IPS DF 4.7 (cell line): ENCODE measurements around the gene PDZD2.
"Not testable (repeated sequence)": the region's sequence is repeated elsewhere in the genome, so short reads cannot be mapped to it uniquely, and the experiment has no call there.

Source experiments
- DNase-seq: peaks from one replicate; pipeline ENCODE4 v3.0.0-alpha.2; 2013; ENCODE audit warnings: low spot score; ENCODE audit errors: extremely low read depth

Gene PDZD2

DNA sequence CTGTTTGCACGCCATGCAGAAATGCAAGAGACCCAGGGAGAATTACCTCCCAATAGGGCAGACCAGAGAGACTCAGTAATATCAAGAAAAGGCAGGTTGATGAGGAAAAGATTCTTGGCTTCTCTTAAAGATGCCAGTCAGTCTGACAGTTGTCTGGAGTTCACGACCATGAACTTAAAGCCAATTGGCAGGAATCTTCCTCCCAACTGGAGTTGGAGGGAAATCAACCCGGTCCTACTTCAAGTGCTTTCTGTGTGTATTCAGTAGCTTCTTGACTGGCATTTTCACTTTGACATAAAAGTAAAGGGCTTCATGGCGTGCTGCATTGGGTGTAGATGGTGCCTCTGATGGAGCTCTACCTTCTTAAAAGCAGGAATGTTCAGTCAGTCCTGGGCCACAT is 390.9 kb downstream of the PDZD2 start:
- no peak for DNase-seq

DNA sequence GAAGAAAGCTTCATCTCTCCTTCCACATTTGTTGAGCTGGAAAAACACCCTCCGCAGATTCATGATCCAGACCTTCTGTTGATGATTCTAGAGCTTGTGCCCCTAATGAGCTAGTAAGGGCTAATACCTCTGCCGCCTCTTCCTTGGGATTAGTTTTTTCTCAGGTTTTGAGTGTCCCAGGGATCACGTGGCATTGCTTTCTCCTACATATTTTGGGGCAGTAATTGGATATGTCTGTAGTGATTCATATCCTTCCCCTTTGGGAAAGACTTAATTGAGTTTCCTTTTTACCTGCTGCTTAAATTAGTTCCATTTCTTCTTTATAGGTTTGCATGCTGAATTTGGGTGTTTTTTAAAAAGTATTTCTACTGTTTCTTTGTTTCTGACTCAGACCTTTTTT is 391.3 kb downstream of the PDZD2 start:
- DNase-seq: no peak

DNA sequence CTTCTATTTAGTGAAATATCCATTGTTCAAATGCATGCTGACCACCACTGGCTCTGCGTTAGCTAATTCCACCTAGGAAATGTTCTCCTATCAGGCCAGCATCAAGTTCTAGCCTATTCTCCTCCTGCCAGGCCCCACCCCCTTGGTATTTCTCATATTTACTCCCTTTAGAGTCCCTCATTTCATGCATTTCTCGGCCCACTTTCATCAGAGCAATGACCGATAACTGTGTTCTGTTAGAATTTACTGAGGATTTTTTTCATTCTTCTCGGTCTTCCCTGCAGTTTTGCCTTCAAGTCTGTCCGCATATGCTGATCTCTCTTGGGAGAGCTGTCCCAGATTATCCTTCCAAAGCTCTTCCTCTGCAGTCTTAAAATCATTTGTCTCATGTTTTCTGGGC is 391.8 kb downstream of the PDZD2 start:
- no peak for DNase-seq

DNA sequence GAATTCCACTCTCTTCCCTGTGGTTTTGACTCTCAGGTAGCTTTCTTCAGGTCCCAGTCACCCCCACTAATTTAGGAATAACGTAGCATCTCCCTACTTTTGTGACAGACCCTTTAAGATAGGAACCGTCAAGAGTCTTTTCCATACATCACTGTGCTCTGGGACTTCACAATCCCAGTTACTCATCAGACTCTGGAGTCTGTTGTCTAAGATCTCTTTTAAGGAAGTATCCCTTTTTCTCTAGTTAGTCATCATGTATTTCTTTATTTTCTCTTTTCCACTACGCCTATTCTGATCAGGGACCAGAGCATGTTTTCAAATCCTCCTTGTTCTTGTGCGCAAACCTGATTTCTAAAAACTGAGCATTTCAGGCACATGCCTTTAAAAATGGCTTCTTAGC is 392.2 kb downstream of the PDZD2 start:
- no peak for DNase-seq

DNA sequence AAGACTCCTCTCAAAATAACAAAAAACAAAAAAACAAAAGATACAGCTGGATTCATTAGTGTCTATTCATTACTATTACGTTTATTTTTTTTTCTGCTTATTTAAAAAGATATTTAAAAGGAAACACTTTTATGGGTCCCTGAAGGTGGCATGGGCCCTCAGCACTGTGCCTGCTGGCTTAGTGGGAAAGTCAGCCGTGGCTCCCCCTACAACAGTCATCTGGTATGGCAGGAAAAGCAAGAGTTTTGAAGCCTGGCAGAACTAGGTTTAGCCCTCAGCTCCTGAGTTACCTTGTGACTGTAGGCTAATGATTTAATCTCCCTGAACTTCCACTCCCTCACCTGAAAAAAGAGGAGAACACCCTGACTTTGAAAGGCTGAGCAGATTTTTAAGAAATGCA is 399.6 kb downstream of the PDZD2 start:
- DNase-seq: no peak

DNA sequence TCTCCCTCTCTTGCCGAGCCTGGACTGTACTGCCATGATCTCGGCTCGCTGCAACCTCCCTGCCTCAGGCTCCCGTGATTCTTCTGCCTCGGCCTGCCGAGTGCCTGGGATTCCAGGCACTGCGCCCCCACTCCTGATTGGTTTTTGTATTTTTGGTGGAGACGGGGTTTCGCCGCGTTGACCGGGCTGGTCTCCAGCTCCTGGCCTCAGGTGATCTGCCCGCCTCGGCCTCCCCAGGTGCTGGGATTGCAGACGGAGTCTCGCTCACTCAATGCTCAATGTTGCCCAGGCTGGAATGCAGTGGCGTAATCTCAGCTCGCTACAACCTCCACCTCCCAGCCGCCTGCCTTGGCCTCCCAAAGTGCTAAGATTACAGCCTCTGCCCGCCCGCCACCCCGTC is 400.2 kb downstream of the PDZD2 start:
- not testable (repeated sequence) for DNase-seq

DNA sequence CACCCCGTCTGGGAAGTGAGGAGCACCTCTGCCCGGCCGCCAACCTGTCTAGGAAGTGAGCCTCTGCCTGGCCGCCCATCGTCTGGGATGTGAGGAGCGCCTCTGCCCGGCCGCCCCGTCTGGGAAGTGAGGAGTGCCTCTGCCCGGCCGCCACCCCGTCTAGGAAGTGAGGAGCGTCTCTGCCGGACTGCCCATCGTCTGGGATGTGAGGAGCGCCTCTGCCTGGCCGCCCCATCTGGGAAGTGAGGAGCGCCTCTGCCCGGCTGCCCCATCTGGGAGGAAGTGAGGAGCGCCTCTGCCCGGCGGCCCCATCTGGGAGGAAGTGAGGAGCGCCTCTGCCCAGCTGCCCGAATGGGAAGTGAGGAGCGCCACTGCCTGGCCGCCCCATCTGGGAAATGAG is 400.7 kb downstream of the PDZD2 start:
- not testable (repeated sequence) for DNase-seq

DNA sequence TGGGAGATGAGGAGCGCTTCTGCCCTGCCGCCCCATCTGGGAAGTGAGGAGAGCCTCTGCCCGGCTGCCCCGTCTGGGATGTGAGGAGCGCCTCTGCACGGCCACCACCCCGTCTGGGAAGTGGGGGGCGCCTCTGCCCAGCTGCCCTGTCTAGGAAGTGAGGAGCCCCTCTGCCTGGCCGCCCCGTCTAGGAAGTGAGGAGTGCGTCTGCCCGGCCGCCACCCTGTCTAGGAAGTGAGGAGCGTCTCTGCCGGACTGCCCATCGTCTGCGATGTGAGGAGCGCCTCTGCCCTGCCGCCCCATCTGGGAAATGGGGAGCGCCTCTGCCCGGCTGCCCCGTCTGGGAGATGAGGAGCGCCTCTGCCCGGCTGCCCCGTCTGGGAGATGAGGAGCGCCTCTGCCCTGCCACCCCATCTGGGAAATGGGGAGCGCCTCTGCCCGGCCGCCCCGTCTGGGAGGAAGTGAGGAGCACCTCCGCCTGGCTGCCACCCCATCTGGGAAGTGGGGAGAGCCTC is 401.3 kb downstream of the PDZD2 start:
- not testable (repeated sequence) for DNase-seq

DNA sequence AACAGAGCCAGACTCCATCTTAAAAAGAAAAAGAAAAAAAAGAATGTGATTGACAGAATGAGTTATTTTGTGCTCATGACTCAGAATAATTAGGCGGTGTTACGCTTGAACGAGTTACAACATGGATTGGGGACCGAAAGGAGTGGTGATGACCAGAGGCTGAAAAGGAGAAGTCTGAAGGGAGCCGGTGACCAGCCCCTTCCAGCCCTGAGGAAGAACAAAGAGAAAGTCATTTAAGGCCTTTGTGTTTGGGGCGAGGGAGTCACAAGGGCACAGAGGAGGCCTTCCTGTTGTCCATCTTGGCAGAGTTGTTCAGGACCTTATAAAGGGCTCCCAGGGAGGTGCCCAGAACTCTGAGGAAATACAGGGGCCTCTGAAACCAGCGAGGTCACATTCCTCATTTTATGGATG is 403.6 kb downstream of the PDZD2 start:
- DNase-seq: no peak

DNA sequence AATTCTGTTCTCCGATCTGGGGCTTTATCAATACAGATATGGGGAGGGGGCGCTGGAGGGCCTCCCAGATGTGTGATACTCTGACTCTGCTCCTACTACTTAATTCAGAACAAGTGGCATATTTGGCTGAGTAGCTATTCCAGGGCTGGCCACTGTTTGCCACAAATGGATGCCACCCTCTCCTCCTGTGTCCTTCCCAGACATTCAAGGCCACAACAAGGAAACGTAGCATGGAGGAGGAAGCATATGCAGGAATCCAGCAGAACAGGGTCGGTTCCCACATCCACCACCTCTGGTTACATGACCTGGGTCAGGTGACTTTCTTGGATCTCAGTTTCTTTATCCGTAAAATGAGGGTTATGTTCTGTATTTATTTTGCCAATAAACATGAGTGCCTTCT is 404.2 kb downstream of the PDZD2 start:
- no peak for DNase-seq

DNA sequence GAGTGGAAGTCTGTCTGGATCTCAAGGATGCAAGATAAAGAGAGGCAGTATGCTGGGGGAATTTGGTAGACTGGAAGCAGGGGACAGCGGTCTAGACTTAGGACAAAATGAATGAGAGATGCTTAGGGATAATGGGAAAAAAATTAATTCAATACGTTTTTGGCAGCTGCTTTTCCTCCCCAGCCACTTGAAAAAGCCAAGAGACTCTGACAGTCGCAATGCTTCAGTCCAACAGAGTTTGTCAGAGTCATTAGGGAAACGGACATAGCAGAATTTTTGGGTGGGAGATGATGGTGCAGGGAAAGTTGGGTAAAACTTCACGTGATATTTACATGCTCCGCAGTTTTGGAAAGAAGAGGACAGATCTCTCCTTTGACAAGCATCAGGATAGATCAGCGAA is 405.5 kb downstream of the PDZD2 start:
- DNase-seq: no peak

DNA sequence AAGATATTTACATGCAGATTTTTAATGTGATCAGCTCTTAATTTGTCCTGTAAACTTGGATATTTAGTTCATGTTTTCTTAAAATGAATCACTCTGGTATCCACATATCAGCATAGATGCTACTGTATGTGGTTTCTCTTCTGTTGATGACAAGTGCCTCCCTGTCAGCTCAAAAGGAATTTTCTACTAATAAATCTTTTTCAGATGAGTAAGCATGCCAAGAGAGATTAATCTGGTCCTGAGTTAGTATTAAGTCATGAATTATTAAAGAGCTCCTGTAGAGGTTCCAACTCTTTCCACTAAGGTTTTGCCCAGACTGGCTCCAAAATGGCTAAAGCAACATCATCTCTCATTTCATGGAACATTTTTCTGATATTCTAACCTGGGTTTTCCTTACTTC is 406.0 kb downstream of the PDZD2 start:
- DNase-seq: no peak

DNA sequence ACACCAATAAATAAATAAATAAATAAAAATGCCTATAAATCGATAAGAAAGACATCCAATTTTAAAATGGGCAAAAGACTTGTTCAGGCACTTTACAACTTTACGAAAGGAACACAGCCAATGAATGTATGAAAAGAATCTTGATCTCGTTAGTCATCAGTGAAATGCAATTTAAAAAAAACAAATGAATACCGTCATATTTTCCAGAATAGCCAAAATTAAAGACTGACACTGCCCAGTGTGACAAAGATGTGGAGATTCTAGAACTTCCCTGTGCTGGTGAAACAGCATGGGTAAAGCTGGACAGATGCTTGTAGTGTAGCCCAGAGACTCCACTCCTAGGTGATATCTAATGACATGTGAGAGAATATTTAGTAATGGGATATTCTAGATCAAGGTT is 408.1 kb downstream of the PDZD2 start:
- no peak for DNase-seq

DNA sequence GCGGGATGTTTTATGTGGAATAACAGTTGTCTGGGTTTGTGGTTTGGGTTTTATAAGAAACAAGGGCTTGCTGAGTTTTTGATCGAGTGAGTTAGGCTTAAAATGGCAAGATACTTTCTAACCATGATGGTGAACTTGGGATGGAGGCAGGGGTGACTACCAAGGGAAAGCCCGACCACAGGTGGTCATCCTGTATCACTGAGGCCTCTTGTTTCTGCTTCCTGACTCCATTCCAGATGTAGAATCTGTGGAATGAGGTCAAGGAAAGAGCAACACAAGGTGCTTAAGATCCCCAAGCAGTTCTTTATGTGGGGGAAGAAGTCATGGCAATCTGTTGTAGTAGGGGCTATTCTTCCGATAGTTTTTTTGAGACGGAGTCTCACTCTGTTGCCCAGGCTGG is 412.9 kb downstream of the PDZD2 start:
- DNase-seq: no peak

DNA sequence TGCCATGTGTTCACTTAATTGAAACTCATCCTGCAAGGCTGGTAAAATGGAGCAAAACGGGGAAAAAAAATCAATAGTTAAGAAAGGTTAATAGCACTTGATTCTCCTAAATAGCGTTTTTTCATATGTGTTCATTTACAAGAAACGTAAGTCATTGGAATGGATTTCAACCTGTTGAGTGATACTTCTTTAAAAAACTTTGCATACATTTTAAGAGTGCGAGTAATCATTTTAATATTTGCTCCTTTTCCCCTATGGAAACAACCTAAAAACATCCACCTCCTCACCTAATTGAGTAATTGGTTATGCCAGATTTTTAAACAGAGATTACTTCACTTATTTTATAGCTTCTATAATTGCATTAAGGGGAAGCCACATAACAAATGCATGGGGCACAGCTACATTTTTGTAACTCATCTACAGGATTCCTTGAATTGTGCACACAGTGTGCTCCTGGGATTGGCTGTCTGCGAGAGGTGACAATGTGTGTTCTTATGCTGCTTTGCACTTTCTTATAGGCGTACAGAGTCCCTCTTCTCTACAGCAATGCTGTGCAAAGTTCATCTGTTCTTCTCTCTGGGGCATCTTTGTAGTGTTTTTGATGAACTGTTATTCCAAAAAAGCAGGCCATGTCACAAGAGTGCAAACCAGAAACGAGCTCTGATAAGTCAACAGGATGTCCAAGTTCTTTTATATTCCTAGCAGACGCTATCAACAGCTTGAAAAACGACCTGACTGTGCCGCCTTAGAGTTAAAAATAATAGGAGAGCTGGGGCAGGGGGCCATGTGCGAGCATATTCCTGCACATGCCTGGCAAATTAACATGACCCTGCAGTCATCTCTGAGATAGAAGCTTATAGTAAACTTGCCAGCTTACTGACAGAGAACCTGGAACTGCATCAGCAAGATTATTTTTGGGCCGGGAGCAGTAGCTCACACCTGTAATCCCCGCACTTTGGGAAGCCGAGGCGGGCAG is 417.2 kb downstream of the PDZD2 start:
- DNase-seq: no peak

DNA sequence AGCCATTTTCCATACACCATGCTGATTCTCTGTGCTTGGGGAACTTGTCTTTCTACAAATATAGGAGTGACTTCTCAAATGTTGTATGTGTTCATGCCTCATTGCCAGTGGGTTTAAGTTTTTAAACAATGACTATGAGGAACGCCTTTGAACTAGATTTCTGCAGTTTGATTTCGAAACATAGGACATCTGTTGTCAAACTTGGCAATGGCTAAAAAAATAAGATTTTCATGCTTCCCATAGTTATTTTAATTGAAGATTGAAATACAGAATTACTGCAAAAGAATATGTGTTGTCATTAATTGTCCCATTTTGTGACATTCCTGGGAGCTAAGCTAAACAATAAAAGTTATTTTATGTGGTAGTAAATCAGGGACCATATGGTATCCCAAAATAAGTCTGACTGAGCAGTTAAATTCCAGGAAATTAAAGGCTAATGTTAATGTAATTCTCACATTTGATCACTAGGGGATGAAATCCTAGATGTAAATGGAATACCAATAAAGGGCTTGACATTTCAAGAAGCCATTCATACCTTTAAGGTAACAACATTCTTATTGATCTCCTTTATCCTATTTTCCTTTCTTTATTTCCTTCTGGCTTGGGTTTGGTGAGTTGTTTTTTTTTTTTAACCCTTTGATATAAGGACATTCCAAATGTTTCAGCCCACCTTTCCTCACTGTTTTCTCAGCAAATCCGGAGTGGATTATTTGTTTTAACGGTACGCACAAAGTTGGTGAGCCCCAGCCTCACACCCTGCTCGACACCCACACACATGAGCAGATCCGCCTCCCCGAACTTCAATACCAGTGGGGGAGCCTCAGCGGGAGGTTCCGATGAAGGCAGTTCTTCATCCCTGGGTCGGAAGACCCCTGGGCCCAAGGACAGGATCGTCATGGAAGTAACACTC is 418.5 kb downstream of the PDZD2 start:
- DNase-seq: no peak

DNA sequence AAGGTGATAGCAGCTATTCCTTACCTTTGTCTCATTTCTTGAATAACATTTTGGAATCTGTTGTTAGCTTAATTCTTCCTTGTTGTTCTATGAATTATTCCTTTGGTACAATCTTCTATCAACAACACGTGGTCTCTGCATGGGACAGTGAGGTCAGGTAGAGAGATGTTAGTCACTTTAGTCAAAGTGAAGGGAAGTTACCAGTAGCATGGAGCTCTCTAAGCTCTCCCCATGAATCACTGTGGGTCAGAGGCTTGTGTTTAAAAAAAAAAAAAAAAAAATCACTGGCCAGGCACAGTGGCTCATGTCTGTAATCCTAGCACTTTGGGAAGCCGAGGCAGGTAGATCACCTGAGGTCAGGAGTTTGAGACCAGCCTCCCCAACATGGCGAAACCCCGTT is 419.2 kb downstream of the PDZD2 start:
- no peak for DNase-seq

DNA sequence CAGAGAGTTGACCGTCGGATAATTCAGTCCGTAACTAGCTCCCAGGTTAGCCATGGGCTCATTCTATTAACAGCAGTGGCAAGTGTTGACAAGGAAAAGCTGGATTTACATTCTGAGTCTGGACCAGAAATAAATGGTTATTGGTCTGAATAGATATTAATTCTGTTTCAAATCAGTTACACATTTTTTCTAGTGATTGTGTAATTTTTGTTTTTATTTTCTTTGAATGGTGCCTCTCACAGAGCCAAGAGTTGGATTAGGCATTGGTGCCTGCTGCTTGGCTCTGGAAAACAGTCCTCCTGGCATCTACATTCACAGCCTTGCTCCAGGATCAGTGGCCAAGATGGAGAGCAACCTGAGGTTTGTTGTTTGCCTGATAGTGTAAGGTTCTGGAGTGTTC is 420.1 kb downstream of the PDZD2 start:
- no peak for DNase-seq

DNA sequence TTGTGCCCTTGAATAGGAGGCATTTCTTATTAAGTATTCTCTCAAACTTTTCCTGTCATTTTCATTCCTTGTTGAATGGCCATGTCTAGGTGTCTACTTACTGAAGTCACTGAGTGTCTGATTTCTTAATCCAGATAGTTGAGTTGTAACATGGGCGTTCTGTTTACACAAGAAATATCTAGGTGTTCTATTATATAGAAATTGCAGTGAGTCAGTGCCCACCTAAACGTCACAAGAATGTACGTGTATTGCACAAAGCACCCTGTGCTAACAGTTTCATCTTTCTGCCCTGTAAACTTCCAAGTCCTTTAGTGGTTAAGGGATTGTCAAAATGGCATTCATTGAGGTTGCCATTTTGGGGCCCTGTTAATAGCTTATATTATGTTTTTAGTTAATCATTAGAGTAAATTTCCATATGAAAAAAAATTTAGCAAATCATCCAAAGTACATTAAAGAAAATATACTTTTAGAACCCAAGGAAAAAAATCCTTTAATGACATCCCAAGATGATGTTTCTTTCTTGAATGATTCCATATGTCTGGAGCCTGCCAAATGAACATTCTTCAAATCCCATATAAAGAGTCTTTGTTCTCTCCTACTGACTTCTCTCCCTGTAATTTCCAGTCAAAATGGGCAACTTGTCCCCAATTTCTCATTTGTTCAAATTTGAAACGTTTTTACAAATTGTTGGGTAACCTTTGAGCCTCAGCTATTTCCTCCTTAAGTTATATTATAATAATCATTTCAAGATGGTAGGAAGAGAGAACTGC is 421.0 kb downstream of the PDZD2 start:
- no peak for DNase-seq

DNA sequence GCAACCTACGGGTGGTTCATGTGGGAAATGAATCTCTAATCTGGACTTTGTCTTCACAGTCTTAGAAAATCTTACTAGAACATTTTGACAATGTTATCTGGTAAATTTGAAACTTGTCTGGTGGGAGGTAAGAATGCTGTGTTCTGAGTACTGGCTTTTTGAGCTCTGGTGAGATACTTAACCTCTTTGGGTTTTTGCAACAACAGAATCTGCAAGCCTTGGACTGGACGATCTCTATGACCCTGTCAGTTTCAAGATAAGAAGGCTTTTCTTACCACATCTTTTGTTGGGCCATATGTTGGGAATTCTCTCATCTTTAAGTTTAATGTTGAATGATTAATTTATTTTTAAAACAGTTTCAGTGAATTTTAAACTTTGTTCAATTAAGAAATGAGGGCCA is 422.3 kb downstream of the PDZD2 start:
- no peak for DNase-seq

DNA sequence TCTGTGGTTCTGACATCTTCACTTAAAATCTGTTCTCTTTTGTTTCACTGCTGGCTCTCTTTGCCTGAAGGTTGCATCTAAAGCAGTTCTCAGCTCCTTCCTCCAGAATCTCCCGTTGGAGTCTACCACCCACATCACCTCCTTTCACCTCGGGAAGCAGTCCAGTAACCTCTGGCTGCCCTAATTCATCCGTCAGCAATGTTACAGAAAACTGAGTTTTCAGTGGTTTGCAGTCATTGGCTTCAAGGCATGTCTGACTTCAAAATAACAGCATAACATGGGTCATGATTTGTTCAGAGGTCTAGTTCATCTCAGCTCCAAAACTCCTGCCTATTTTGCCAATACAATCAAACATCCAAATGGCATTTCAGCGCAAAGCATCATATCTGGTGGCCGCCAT is 427.5 kb downstream of the PDZD2 start:
- no peak for DNase-seq
